Measurements from ENCODE around the gene SMIM10L2A. TPM values are rescaled to one million over a fixed set of nuclear protein-coding genes. Genes with fewer than 3 reads are reported as not detected.

The SMIM10L2A gene
- total RNA-seq: 0.54 and 0.75 TPM in 2 replicates

DNA sequence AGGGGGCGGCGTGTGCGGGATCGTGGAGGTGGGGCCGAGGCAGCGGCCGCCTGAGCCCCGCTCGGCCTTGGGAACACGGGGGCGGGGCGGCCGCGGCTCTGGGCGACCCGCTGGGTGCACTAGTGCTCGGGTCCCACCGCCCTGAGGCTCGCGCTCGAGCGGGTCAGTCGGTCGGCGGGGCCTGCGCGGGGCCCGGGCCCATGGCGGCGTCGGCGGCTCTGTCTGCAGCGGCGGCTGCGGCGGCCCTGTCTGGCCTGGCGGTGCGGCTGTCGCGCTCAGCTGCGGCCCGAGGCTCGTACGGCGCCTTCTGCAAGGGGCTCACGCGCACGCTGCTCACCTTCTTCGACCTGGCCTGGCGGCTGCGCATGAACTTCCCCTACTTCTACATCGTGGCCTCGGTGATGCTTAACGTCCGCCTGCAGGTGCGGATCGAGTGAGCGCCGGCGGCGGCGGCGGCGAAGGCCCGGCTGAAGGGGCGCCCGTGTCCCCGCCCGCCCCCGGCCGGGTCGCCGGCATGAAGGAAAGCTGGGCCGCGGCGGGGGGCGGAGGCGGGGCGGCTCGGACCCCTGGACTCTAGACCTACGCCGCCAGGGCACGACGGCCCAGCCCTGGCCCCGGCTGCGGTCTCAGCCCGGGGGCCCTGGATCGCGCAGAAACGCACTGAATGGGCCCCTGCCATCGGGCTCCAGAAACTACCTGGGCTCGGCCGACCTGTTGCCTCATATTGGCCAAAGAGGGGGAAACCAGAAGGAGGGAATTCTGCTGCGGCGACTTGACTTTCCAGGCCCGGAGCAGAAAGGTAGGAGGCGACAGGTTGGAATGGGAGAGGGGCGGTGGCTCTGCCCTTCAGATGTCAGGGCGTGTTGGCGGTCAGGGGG, at the start of gene SMIM10L2A:
TSS of gene SMIM10L2A (plus strand) at position 13 of the 878 bp plus-strand sequence. CDS start at position 201, 188 bp downstream.

Other genes with a start within 250 kb of the SMIM10L2A start
- gene ETDA, start 169.9 kb upstream of the SMIM10L2A start, total RNA-seq: not detected in 2 replicates
- not detected in 2 replicates for gene ETDC, start 112.5 kb upstream of the SMIM10L2A start, total RNA-seq
- 3.2 and 3.8 TPM in 2 replicates for gene ZNF75D, start 77.8 kb upstream of the SMIM10L2A start, total RNA-seq
- gene ZNF449, start 77.1 kb upstream of the SMIM10L2A start, total RNA-seq: 6.7 and 9.0 TPM in 2 replicates
- 1.9 and 2.4 TPM in 2 replicates for gene INTS6L, start 98.7 kb downstream of the SMIM10L2A start, total RNA-seq